Endothelial cell of umbilical vein (primary cell): Measurements from ENCODE around the gene ARRDC2. TPM values are rescaled to one million over a fixed set of nuclear protein-coding genes. Genes with fewer than 3 reads are reported as not detected.

Experiments used
- BruUV-seq: library from RNA; stranded (reverse); fragments of 400-500 nt; replicated peaks from 2 replicates; lab custom pipeline; 2021; lab: Mats Ljungman, UMichigan
- CTCF ChIA-PET: fragments of 300-600, 350-600 bp; sonication (Branson Sonifier 250); formaldehyde crosslinking; loops from one replicate; lab custom pipeline; 2021; ENCODE audit warnings: antibody characterized with exemption, inconsistent platforms; lab: Charles Lee
- POLR2A ChIA-PET: fragments of 300-600, 350-600 bp; sonication (Branson Sonifier 250); formaldehyde crosslinking; loops from one replicate; lab custom pipeline; 2021; ENCODE audit warnings: antibody characterized with exemption, inconsistent platforms; lab: Charles Lee
- DNase-seq: peaks from one replicate; pipeline ENCODE4 v3.0.0-alpha.2; 2011; ENCODE audit warnings: low read depth, low spot score
- FAIRE-seq: peaks from 2 replicates; lab custom pipeline; 2011; peaks lifted over from hg19 to GRCh38; lab: Jason Lieb, UNC
- H2AFZ ChIP-seq: 2 replicates; pipeline ENCODE4 v1.6.0; 2012; ENCODE audit warnings: low read depth, low read length, control low read depth, inconsistent platforms
- H3K27ac ChIP-seq: 2 replicates; pipeline ENCODE4 v1.5.1; 2011; ENCODE audit warnings: low read depth, mild to moderate bottlenecking, control low read depth, low read length, moderate library complexity; ENCODE audit not compliant: insufficient read depth
- H3K27me3 ChIP-seq, 2 experiments: 2 replicates each; pipeline versions ENCODE4 v1.6.0 to v1.6.1; 2011; ENCODE audit warnings: low read length in 2 of 2, mixed read lengths in 1 of 2; ENCODE audit not compliant: control insufficient read depth in 2 of 2, insufficient read depth in 2 of 2
- H3K36me3 ChIP-seq, 2 experiments: 2 replicates in 1 of 2; 3 replicates in 1 of 2; pipeline ENCODE4 v1.5.1; 2011; ENCODE audit warnings: low read length in 2 of 2, mild to moderate bottlenecking in 1 of 2, moderate library complexity in 1 of 2; ENCODE audit not compliant: control insufficient read depth in 2 of 2, insufficient read depth in 2 of 2; ENCODE audit errors: extremely low read depth in 1 of 2
- H3K4me1 ChIP-seq: 3 replicates; pipeline ENCODE4 v1.5.1; 2011; ENCODE audit warnings: mild to moderate bottlenecking, low read length; ENCODE audit not compliant: control insufficient read depth, insufficient read depth; ENCODE audit errors: extremely low read depth
- H3K4me2 ChIP-seq: 2 replicates; pipeline ENCODE4 v1.6.1; 2011; ENCODE audit warnings: low read length, control low read depth, mixed read lengths; ENCODE audit not compliant: insufficient read depth
- H3K4me3 ChIP-seq, 3 experiments: fragments of 200-600 bp in 1 of 3; sonication (generic), shearing (Covaris generic) in 1 of 3; replicated peaks in 1 of 3; 2 replicates each; pipeline ENCODE4 v1.5.1; 2011 to 2016; ENCODE audit warnings: control low read depth in 3 of 3, low read length in 3 of 3, mild to moderate bottlenecking in 2 of 3, inconsistent platforms in 1 of 3, low read depth in 1 of 3, moderate library complexity in 1 of 3; ENCODE audit not compliant: insufficient read depth in 1 of 3
- H3K79me2 ChIP-seq: 2 replicates; pipeline ENCODE4 v1.6.0; 2012; ENCODE audit warnings: low read length, inconsistent platforms; ENCODE audit not compliant: control insufficient read depth, insufficient read depth
- H3K9ac ChIP-seq: replicated peaks from 2 replicates; pipeline ENCODE3; 2011; ENCODE audit warnings: low read length, control low read depth; ENCODE audit not compliant: insufficient read depth; ENCODE audit errors: extremely low read depth
- H3K9me1 ChIP-seq: replicated peaks from 3 replicates; pipeline ENCODE4 v1.6.0; 2011; ENCODE audit warnings: mild to moderate bottlenecking, low read length; ENCODE audit not compliant: control insufficient read depth, insufficient read depth; ENCODE audit errors: extremely low read depth
- H3K9me3 ChIP-seq: replicated peaks from 2 replicates; pipeline ENCODE4 v1.5.1; 2012; ENCODE audit warnings: low read length, inconsistent platforms; ENCODE audit not compliant: control insufficient read depth, insufficient read depth
- H4K20me1 ChIP-seq: replicated peaks from 2 replicates; pipeline ENCODE3; 2011; ENCODE audit warnings: mild to moderate bottlenecking, low read length; ENCODE audit not compliant: control insufficient read depth, insufficient read depth; ENCODE audit errors: extremely low read depth
- CTCF ChIP-seq, 2 donors: IDR thresholded peaks; 1 replicate in 1 of 2; 2 replicates in 1 of 2; pipeline ENCODE4 v1.5.1; 2011; ENCODE audit warnings: low read length in 2 of 2, mild to moderate bottlenecking in 2 of 2, moderate library complexity in 2 of 2, control low read depth in 1 of 2, inconsistent platforms in 1 of 2, low read depth in 1 of 2; ENCODE audit not compliant: insufficient read depth in 1 of 2; ENCODE audit errors: extremely low read depth in 1 of 2
- EZH2 ChIP-seq: IDR thresholded peaks from 2 replicates; pipeline ENCODE4 v1.6.1; 2012; ENCODE audit warnings: borderline replicate concordance, low read depth, mild to moderate bottlenecking, moderate library complexity, low read length, inconsistent platforms; ENCODE audit not compliant: severe bottlenecking
- FOS ChIP-seq: IDR thresholded peaks from 2 replicates; pipeline ENCODE4 v1.6.1; 2011; ENCODE audit warnings: mild to moderate bottlenecking, low read length, moderate library complexity, borderline replicate concordance; ENCODE audit not compliant: insufficient read depth
- GATA2 ChIP-seq: IDR thresholded peaks from 2 replicates; pipeline ENCODE4 v1.7.0; 2011; ENCODE audit warnings: low read depth, mild to moderate bottlenecking, moderate library complexity, mixed read lengths, low read length; ENCODE audit not compliant: insufficient read length, insufficient read depth
- JUN ChIP-seq: IDR thresholded peaks from 2 replicates; pipeline ENCODE4 v1.6.1; 2011; ENCODE audit warnings: borderline replicate concordance, low read depth; ENCODE audit not compliant: insufficient read length, insufficient read depth
- MYC ChIP-seq: IDR thresholded peaks from one replicate; pipeline ENCODE4 v1.6.1; 2011; ENCODE audit warnings: mild to moderate bottlenecking, low read depth, low read length
- POLR2A ChIP-seq: IDR thresholded peaks from 2 replicates; pipeline ENCODE4 v1.6.1; 2012; ENCODE audit warnings: low read depth, mild to moderate bottlenecking, control low read depth, low read length
- POLR2AphosphoS5 ChIP-seq: IDR thresholded peaks from 2 replicates; pipeline ENCODE4 v1.6.1; 2012; ENCODE audit warnings: low read depth, mild to moderate bottlenecking, control low read depth, low read length, moderate library complexity; ENCODE audit not compliant: insufficient read depth
- dilution Hi-C: fragments of 300-500 bp; cut with MboI; formaldehyde crosslinking; loops from one replicate; pipeline ENCODE4 v1.15.0; 2019; ENCODE audit warnings: low sequenced_read_pairs; ENCODE audit not compliant: extremely low pct_ligation_motif_present
- intact Hi-C: fragments of 100-400 bp; cut with micrococcal nuclease; formaldehyde crosslinking; loops from one replicate; pipeline ENCODE4 v1.10.0; 2022
- polyA plus RNA-seq, 4 experiments: library from polyadenylated mRNA; depleted of rRNA in 3 of 4; stranded (reverse) in 3 of 4; unstranded in 1 of 4; fragments of >200 nt; gene quantifications; 2 replicates each; pipeline versions ENCODE4 v1.2.1 to v1.2.3, GENCODE V29; 2011 to 2012; ENCODE audit warnings: missing spikeins in 1 of 4
- total RNA-seq: library from RNA; stranded (reverse); gene quantifications from 2 replicates; pipeline ENCODE4 v1.2.3, GENCODE V29; 2021
- TF ChIP-seq, protein P1 (sequence below): IDR thresholded peaks from 2 replicates; pipeline ENCODE4 v1.6.1; 2011; ENCODE audit not compliant: insufficient read depth, insufficient read length

Gene ARRDC2
- total and polyA plus RNA-seq, 2 donors (not counting 3 experiments of a cell fraction or from before 2014, with no cell fraction given), result 10.2 to 17.4 TPM

- no peaks in the 10 kb centered on the region for H3K9me1 ChIP-seq
- BruUV-seq, result no TSS peak
- no peaks in the 10 kb centered on the region for H3K36me3 ChIP-seq
- H3K9me3 ChIP-seq, result no peaks in the 10 kb centered on the region
- no peak overlapping the region for H3K27ac ChIP-seq
- peaks cover 5 to 6% of the 10 kb centered on the region in 2 experiments for H3K27me3 ChIP-seq
- intact Hi-C loops (no loop called here), dilution Hi-C loops (no loop called here)
- ChIA-PET CTCF (no interaction called here), POLR2A (no interaction called here)
- no peak overlapping the region for H3K4me2 ChIP-seq
- no peak for TF ChIP-seq POLR2A
- TF ChIP-seq EZH2, result no peak
- no peak for TF ChIP-seq GATA2
- no peak for TF ChIP-seq POLR2AphosphoS5
- TF ChIP-seq MYC, result no peak
- TF ChIP-seq JUN, result no peak
- no peak for TF ChIP-seq CTCF (IDR thresholded peaks at IDR 0.05; ENCODE audit: extremely low read depth in 1 of 2, insufficient read depth in 1 of 2, low read depth in 1 of 2, low read length in 2 of 2)
- TF ChIP-seq, protein P1, sequence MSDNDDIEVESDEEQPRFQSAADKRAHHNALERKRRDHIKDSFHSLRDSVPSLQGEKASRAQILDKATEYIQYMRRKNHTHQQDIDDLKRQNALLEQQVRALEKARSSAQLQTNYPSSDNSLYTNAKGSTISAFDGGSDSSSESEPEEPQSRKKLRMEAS, result no peak
- no peak for TF ChIP-seq FOS
- no peaks in the 10 kb centered on the region for H3K79me2 ChIP-seq
- no peak overlapping the region for H3K4me3 ChIP-seq
- FAIRE-seq (no peak), DNase-seq (no peak)
- H3K9ac ChIP-seq, result no peak overlapping the region
- no peak overlapping the region for H2AFZ ChIP-seq
- no peaks in the 10 kb centered on the region for H3K4me1 ChIP-seq
- no peaks in the 10 kb centered on the region for H4K20me1 ChIP-seq
These were observed 35.7 kb upstream of the ARRDC2 start for GRCh38 chr19:17972230-17972629.
